Loucy (cell line): ENCODE measurements around the gene ZNRF1.

Experiments used
- EZH2phosphoT487 ChIP-seq: fragments of 200-600 bp; IDR thresholded peaks from 2 replicates; pipeline ENCODE4 v1.6.1; 2018; ENCODE audit warnings: antibody characterized with exemption, mild to moderate bottlenecking, moderate library complexity, borderline replicate concordance
- TF ChIP-seq, protein P1 (sequence below): fragments of 200-600 bp; sonication (generic); conservative IDR thresholded peaks from 2 replicates; pipeline ENCODE4 v1.5.1; 2014; ENCODE audit warnings: mild to moderate bottlenecking, antibody characterized with exemption, low read length

- TF ChIP-seq, protein P1, sequence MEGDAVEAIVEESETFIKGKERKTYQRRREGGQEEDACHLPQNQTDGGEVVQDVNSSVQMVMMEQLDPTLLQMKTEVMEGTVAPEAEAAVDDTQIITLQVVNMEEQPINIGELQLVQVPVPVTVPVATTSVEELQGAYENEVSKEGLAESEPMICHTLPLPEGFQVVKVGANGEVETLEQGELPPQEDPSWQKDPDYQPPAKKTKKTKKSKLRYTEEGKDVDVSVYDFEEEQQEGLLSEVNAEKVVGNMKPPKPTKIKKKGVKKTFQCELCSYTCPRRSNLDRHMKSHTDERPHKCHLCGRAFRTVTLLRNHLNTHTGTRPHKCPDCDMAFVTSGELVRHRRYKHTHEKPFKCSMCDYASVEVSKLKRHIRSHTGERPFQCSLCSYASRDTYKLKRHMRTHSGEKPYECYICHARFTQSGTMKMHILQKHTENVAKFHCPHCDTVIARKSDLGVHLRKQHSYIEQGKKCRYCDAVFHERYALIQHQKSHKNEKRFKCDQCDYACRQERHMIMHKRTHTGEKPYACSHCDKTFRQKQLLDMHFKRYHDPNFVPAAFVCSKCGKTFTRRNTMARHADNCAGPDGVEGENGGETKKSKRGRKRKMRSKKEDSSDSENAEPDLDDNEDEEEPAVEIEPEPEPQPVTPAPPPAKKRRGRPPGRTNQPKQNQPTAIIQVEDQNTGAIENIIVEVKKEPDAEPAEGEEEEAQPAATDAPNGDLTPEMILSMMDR: no peak
- no peak for TF ChIP-seq EZH2phosphoT487
These were observed 68.1 kb downstream of the ZNRF1 start for GRCh38 chr16:75066861-75067447.
